HepG2 (cell line): ENCODE results near the gene SIAE.

Experiments used
- ATF6 ChIP-seq: sonication (generic); formaldehyde crosslinking; conservative IDR thresholded peaks from 2 replicates; pipeline ENCODE4 v1.4.0; 2020; ENCODE audit warnings: missing genetic modification reagents
- CAMTA2 ChIP-seq: sonication (generic); formaldehyde crosslinking; IDR thresholded peaks from 2 replicates; pipeline ENCODE4 v1.4.0; 2020; ENCODE audit warnings: mild to moderate bottlenecking, missing genetic modification reagents, borderline replicate concordance
- FOXJ3 ChIP-seq: sonication (generic); formaldehyde crosslinking; IDR thresholded peaks from 2 replicates; pipeline ENCODE4 v1.4.0; 2020; ENCODE audit warnings: missing genetic modification reagents, mild to moderate bottlenecking, borderline replicate concordance
- FUBP1 ChIP-seq: sonication (generic); formaldehyde crosslinking; IDR thresholded peaks from 2 replicates; pipeline ENCODE4 v1.5.1; 2020; ENCODE audit warnings: missing genetic modification reagents, mild to moderate bottlenecking, borderline replicate concordance
- IRF2 ChIP-seq: IDR thresholded peaks from 2 replicates; pipeline ENCODE4 v1.6.1; 2018; ENCODE audit warnings: missing genetic modification reagents, missing compliant biosample characterization
- RAD21 ChIP-seq: fragments of 450-650 bp; formaldehyde crosslinking; IDR thresholded peaks from 2 replicates; pipeline ENCODE4 v1.5.0; 2020; ENCODE audit warnings: mild to moderate bottlenecking
- SMAD9 ChIP-seq: sonication (generic); formaldehyde crosslinking; IDR thresholded peaks from 2 replicates; pipeline ENCODE4 v1.5.1; 2020; ENCODE audit warnings: mild to moderate bottlenecking, missing genetic modification reagents
- THYN1 ChIP-seq: sonication (generic); formaldehyde crosslinking; IDR thresholded peaks from 2 replicates; pipeline ENCODE4 v1.8.1; 2023; ENCODE audit warnings: low read depth, mild to moderate bottlenecking, moderate library complexity, missing genetic modification reagents, borderline replicate concordance
- ZBTB2 ChIP-seq: sonication (generic); formaldehyde crosslinking; IDR thresholded peaks from 2 replicates; pipeline ENCODE4 v1.8.0; 2022; ENCODE audit warnings: low read depth, missing genetic modification reagents
- ZNF205 ChIP-seq: IDR thresholded peaks from 2 replicates; pipeline ENCODE4 v1.6.1; 2018; ENCODE audit warnings: missing biosample characterization, missing genetic modification reagents
- ZUFSP ChIP-seq: sonication (generic); formaldehyde crosslinking; IDR thresholded peaks from 2 replicates; pipeline ENCODE4 v1.9.0; 2021; ENCODE audit warnings: missing genetic modification reagents, mild to moderate bottlenecking, borderline replicate concordance

GRCh38 chr11:124716591-124716990 is 43.1 kb upstream of the SIAE start:
- TF ChIP-seq IRF2 (CRISPR knock-in tag) = no peak
- no peak for TF ChIP-seq ZUFSP (CRISPR knock-in tag)
- no peak for TF ChIP-seq SMAD9 (CRISPR knock-in tag)
- no peak for TF ChIP-seq FUBP1 (CRISPR knock-in tag)
- TF ChIP-seq THYN1 (CRISPR knock-in tag) = no peak
- no peak for TF ChIP-seq FOXJ3 (CRISPR knock-in tag)
- no peak for TF ChIP-seq CAMTA2 (CRISPR knock-in tag)
- no peak for TF ChIP-seq ZNF205 (CRISPR knock-in tag)
- TF ChIP-seq RAD21 (CRISPR knock-in tag) = no peak
- TF ChIP-seq ATF6 (CRISPR knock-in tag) = no peak
- no peak for TF ChIP-seq ZBTB2
